GM12873 (cell line): Measurements from ENCODE around the gene UBAC1.

ENCODE experiments used
- TF ChIP-seq, protein P1 (sequence below): IDR thresholded peaks from 2 replicates; pipeline ENCODE4 v1.5.1; 2012; ENCODE audit warnings: low read depth, mild to moderate bottlenecking, moderate library complexity, low read length, control low read depth; ENCODE audit not compliant: insufficient read depth; ENCODE audit errors: missing control alignments

Gene UBAC1

DNA sequence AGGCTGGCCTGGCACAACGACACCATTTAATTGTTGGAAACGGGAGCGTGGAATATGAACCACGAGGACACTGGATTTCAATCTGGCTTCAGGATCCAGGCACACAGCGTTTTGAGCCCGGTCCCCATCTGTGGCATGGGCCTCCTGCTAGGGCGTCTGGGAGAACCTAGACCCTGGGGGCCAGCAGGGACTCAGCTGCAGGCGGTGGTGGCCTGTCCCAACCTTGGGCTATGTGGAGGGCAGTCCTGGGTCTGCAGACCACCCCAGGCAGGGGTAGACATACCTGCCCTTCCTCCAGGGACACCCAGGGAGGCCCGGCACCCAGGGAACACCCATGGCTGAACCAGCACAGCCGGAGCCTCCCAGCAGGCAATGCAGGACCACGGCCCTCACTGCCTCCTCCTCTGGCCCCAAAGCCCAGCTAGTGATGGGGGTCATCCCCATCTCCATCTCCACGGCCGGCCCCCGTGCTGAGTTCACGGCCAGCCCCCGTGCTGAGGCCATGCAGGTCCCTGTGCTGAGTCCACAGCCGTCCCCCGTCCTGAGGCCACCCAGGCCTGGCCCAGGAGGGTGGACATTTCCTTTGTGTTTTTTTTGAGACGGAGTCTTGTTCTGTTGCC is 18.5 kb upstream of the UBAC1 start:
- TF ChIP-seq, protein P1, sequence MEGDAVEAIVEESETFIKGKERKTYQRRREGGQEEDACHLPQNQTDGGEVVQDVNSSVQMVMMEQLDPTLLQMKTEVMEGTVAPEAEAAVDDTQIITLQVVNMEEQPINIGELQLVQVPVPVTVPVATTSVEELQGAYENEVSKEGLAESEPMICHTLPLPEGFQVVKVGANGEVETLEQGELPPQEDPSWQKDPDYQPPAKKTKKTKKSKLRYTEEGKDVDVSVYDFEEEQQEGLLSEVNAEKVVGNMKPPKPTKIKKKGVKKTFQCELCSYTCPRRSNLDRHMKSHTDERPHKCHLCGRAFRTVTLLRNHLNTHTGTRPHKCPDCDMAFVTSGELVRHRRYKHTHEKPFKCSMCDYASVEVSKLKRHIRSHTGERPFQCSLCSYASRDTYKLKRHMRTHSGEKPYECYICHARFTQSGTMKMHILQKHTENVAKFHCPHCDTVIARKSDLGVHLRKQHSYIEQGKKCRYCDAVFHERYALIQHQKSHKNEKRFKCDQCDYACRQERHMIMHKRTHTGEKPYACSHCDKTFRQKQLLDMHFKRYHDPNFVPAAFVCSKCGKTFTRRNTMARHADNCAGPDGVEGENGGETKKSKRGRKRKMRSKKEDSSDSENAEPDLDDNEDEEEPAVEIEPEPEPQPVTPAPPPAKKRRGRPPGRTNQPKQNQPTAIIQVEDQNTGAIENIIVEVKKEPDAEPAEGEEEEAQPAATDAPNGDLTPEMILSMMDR: no peak

- TF ChIP-seq, protein P1: no peak
Measured at GRCh38 chr9:135978642-135979546, 17.7 kb upstream of the UBAC1 start.

DNA sequence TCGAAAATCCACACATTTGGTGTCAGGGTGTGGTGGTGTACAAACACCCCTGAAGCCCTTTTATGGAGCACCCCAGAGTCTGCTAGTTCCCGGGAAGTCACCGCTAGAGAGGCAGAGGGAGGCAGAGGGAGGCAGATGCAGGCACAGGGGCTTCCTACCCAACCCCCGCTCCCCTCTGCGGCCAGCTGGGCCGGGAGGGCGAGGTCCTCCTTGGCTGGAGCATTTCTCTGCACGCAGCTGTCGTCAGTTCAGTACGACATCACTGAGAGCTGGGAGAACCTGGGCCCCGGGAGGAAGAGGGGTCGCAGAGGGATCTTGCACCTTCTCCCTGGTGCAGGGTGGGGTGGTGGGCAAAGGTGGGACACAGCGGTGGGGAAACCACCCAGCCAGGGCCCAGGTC is 15.8 kb upstream of the UBAC1 start:
- TF ChIP-seq, protein P1: no peak

DNA sequence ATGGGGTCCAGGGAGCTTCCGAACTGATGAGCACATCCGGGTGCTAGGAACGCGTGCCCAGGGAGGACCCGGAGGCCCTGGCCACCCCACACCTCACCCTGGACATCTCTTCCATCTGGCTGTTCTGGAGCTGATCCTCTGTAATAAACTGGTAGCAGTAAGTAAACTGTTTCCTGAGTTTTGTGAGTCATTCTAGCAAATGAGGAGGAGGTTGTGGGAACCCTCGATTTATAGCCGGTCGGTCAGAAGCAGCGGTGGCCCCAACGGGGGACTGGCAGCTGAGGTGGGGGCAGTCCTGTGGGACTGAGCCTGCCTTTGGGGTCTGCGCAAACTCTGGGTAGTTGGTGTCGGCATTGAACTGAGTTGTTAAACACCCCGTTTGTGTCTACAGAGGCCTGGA is 15.4 kb upstream of the UBAC1 start:
- TF ChIP-seq, protein P1: no peak

DNA sequence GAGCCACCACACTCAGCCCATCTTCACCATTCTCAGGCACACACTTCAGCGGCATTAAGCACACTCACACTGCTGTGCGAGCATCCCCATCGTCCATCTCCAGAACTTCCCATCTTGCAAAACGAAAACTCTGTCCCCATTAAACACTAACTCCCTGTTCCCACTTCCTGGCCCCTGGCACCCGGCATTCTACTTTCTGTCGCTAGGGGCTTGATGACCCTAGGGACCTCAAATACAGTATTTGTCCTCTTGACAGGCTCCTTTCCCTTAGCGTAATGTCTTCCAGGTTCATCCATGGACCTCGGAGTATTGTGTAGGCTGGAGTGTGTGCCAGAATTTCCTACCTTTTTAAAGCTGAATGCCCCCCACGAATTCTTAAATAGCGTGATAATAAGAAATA is 14.7 kb upstream of the UBAC1 start:
- TF ChIP-seq, protein P1: no peak

DNA sequence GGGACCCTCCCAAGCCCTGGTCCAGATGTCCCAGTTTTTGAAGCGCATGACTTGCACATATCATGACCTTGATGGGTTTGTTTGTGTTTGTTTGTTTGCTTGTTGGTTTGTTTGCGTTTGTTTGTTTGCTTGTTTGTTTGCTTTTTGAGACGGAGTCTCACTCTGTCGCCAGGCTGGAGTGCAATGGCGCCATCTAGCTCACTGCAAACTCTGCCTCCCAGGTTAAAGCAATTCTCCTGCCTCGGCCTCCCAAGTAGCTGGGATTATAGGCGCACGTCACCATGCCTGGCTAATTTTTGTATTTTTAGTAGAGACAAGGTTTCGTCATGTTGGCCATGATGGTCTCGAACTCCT is 13.0 kb upstream of the UBAC1 start:
- TF ChIP-seq, protein P1: no peak
